ENCODE measurements around the gene RNASE9.

Gene RNASE9

GRCh38 chr14:20560961-20561360 lies at the start of gene RNASE9:
TSS of gene RNASE9 (minus strand) at chr14:20561047.
- DNase-seq (ENCODE audit: low spot score), result no peak

DNA sequence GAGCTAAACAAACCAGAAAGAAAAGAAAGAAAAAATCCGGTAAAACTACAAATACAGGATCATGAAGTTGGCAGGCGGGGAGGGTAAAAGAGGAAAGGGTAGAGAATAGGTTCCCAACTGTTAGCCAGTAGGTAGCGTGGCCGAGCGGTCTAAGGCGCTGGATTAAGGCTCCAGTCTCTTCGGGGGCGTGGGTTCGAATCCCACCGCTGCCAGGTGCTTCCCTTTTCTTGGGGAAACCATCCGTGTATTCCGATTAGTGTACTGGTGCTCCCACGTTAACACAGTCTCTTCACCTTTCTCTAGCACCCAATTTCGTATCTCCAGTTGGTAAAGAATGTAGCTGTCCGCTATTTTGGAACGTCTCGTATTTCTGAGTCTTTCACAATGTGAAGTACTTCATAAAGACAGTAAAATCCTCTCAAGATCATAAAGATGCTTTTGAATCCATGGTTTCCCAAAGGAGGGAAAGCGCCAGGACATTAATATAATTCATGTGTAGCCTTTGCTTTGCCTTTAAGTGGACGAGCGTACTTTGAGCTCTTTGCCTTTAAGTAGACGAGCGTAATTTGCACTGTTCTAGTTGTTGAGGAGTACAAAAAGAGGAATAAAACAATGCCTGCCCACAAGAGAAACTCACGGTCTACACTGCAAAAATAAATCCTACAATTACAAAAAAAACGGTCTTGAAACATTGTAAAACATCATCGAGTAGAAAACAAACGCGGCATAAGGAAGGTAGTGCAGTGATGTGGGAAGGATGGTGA lies 49.3 kb upstream of the RNASE9 start:
- DNase-seq (ENCODE audit: low spot score), result peak; percentile 86

GRCh38 chr14:20609215-20610001 lies 48.6 kb upstream of the RNASE9 start:
- peak; percentile 83 for DNase-seq (ENCODE audit: low spot score)

- DNase-seq (ENCODE audit: low spot score), result no peak
Observed at GRCh38 chr14:20608383-20609110, 47.7 kb upstream of the RNASE9 start.

- no peak for DNase-seq (ENCODE audit: low spot score)
Observed at GRCh38 chr14:20607617-20608016, 46.8 kb upstream of the RNASE9 start.

- no peak for DNase-seq (ENCODE audit: low spot score)
Observed at GRCh38 chr14:20606902-20607242, 46.0 kb upstream of the RNASE9 start.

- DNase-seq (ENCODE audit: low spot score), result no peak
Observed at GRCh38 chr14:20606190-20606901, 45.5 kb upstream of the RNASE9 start.

- DNase-seq (ENCODE audit: low spot score), result no peak
Observed at GRCh38 chr14:20603813-20604690, 43.2 kb upstream of the RNASE9 start.

DNA sequence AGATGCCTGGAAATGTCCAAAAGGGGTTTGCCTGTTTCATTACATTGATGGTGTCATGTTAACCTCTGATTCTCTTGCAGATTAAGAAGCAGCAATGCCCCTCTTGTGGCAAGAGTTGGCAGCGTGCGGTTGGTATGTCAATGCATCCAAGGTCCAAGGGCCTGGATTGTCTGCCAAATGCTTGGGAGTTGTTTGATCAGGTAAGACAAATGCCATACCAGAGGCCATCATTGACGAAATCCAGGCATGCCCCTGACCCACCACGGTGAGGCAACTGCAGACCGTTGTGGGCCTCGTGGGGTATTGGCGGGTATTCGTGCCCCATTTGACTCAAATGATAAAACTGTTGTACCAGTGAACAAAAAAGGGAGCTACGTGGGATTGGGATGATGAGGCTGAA lies 41.7 kb upstream of the RNASE9 start:
- DNase-seq (ENCODE audit: low spot score), result no peak

DNA sequence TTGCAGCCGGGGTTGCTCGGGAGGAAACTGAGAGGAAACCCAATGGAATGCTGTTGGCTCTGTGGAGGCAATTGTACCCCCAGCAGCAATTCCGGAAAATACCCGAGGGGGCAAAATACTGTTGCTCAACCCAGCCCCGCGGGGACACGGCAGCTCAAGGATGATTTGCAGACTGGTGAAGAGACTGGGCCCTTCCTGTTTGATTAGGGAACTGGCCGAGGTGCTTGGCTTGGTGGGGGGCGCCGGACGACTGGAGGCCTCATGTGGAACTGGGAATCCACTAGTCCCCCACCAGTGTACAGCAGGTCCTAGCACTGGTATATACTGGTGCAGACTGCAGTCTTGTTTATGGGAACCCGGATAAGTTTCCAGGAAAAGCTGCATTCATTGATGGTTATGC lies 40.7 kb upstream of the RNASE9 start:
- no peak for DNase-seq (ENCODE audit: low spot score)

- no peak for DNase-seq (ENCODE audit: low spot score)
Observed at GRCh38 chr14:20597108-20597507, 36.3 kb upstream of the RNASE9 start.

DNA sequence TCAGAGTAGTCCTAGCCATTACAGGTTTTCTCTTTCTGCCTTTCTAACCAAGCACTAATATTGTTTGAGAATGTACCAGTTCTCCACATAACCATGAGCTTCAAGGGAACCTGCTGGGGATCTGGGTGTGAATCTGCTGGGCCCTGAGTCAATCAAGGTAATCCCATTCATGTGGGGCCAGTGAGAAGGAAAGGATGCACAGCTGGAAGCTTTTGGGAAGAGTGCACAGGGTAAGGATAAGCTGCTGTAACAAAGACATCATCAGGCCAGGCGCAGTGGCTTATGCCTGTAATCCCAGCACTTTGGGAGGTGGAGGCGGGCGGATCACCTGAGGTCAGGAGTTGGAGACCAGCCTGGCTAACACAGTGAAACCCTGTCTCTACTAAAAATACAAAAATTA lies 34.9 kb upstream of the RNASE9 start:
- DNase-seq (ENCODE audit: low spot score), result peak; percentile 64

GRCh38 chr14:20592574-20592973 lies 31.7 kb upstream of the RNASE9 start:
- DNase-seq (ENCODE audit: low spot score), result no peak

GRCh38 chr14:20591235-20591634 lies 30.4 kb upstream of the RNASE9 start, which contains the start of gene RNASE12:
TSS of gene RNASE12 (minus strand) at chr14:20591376. CDS start at chr14:20590723, 653 bp downstream.
- DNase-seq (ENCODE audit: low spot score), result no peak

GRCh38 chr14:20587489-20588154 lies 26.8 kb upstream of the RNASE9 start, which contains the start of gene RNASE11:
TSS of gene RNASE11 (minus strand) at chr14:20588001.
- no peak for DNase-seq (ENCODE audit: low spot score)

DNA sequence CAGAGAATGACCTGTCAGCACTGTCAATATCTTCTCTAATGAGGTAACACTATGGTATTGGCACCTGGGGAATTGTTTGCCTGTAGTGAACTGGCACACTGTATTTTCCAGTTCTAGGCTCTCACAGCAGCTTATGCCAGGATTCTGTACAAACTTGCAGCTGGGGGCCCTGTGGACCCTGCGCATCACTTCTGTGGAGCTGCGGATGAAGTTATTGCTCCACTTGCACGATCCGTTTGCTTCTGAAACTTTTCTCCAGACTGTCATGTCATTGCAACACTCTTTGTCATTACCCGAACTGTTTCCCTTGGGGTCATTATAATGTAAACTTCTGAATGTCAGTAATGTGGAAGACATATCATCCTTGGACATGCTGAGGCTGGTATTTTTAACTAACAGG lies 23.1 kb upstream of the RNASE9 start:
- DNase-seq (ENCODE audit: low spot score), result no peak

DNA sequence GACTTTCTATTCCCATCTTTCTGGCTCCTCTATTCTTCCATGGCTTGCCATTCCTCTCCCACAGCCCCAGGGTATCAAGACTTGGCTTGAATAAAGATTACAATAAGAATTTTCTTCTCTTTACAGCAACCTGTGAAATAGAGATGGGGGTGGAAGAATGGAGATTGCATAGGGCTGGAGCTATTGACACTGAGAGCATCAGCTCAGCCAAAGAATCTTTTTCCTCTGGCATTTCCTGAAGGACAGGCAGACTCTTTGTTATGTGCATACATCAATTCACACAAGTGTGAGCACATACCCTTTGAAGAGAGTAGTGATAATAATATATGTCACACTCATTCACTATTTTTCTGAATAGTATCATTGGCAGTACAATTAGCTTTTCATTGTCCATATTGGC lies 22.3 kb upstream of the RNASE9 start:
- DNase-seq (ENCODE audit: low spot score), result no peak

- DNase-seq (ENCODE audit: low spot score), result no peak
Observed at GRCh38 chr14:20580242-20580641, 19.4 kb upstream of the RNASE9 start.

DNA sequence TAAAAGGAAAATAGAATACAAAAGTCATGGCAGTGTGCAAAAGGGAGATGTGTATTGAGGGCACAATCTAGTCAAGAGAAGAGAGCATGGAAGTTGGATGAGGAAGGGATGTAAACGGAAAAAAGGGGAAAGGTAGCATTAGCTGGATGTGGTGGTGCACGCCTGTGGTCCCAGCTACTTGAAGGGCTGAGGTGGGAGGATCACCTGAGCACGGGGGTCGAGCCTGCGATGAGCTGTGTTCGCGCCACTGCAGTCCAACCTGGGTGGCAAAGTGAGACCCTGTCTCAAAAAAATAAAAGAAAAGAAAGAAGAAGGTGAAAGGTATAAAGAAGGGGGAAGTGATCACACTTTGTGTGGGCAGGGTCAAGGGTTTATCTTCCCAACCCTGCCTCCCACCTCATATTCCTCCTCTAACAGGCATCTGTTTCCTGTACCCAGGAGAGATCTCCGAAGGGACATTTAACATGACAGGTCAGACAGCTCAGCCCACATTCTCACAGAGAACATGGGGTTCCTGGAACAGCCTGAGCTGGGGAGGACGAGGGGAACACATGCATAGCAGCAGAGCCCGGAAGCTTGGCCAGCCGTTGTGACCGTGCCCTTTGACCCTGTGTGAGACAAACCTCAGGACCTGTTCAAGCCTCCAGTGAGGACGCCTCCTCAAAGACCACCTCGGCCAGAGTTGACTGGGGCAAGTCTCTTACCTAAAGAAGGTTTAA lies 18.1 kb upstream of the RNASE9 start:
- DNase-seq (ENCODE audit: low spot score), result no peak

DNA sequence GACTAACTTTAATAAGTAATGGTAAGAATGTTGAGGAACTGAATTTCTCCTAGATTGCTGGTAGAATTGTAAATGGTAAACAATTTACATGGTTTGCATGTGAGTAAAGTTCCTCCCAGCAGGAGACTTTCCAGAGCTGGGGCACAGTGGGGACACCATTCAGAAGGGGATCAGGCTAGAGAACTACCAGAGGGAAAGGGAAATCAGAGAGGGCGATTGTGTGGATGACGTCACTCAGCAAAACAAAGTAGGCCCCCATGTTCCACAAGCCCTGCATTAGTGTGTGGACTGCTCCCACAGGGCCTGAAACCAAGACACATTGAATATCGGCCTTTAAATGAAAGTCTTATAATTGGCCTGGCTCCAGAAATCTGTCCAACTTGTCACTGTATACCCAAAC lies 17.5 kb upstream of the RNASE9 start:
- peak; percentile 52 for DNase-seq (ENCODE audit: low spot score)
